HepG2 (cell line): Measurements from ENCODE around the gene AASDHPPT. TPM values are rescaled to one million over a fixed set of nuclear protein-coding genes. Genes with fewer than 3 reads are reported as not detected.

ENCODE experiments used
- ATAC-seq: fragments of 200-7000 bp; cut with Tn5 transposase; 3 replicates; pipeline ENCODE4 v1.9.1; 2020; ENCODE audit warnings: mild to moderate bottlenecking, moderate library complexity
- BruUV-seq: library from RNA; stranded (reverse); fragments of 400-500 nt; replicated peaks from 2 replicates; lab custom pipeline; 2021; lab: Mats Ljungman, UMichigan
- CTCF ChIA-PET: fragments of 300-600 bp; formaldehyde crosslinking; extraction: SDS; loops from one replicate; lab custom pipeline; 2021; ENCODE audit warnings: low total read pairs, inconsistent platforms, low intra/inter-chr PET ratio; lab: Yijun Ruan, JAX
- POLR2A ChIA-PET: fragments of 350-600 bp; sonication (Branson Sonifier 250); formaldehyde crosslinking; loops from one replicate; lab custom pipeline; 2020; ENCODE audit warnings: antibody characterized with exemption, inconsistent platforms; lab: Yijun Ruan, JAX
- DNase-seq: peaks from one replicate; pipeline ENCODE4 v3.0.0-alpha.2; 2015; ENCODE audit warnings: low spot score
- FAIRE-seq: peaks from 3 replicates; lab custom pipeline; 2011; peaks lifted over from hg19 to GRCh38; lab: Jason Lieb, UNC
- H2AFZ ChIP-seq: one replicate; pipeline ENCODE4 v1.6.1; 2011; ENCODE audit warnings: low read length, inconsistent platforms
- H3K27ac ChIP-seq: fragments of 300-600 bp; 3 replicates; pipeline ENCODE4 v1.8.0; 2011; ENCODE audit warnings: mixed run types, mild to moderate bottlenecking, mixed read lengths, low read length, inconsistent platforms; ENCODE audit not compliant: insufficient read depth; ENCODE audit errors: extremely low read length
- H3K27me3 ChIP-seq, 2 experiments: fragments of 200-600 bp in 1 of 2; 2 replicates in 1 of 2; 3 replicates in 1 of 2; pipeline versions ENCODE4 v1.6.0 to v1.8.0; 2011; ENCODE audit warnings: low read length in 2 of 2, mild to moderate bottlenecking in 2 of 2, moderate library complexity in 2 of 2, inconsistent platforms in 1 of 2; ENCODE audit not compliant: insufficient read depth in 2 of 2, control insufficient read depth in 1 of 2
- H3K36me3 ChIP-seq, 2 experiments: fragments of 200-600 bp in 1 of 2; replicated peaks in 1 of 2; 2 replicates in 1 of 2; 3 replicates in 1 of 2; pipeline versions ENCODE4 v1.5.1 to v1.8.0; 2011; ENCODE audit warnings: low read length in 2 of 2, inconsistent platforms in 1 of 2; ENCODE audit not compliant: insufficient read depth in 2 of 2, control insufficient read depth in 1 of 2
- H3K4me1 ChIP-seq: 2 replicates; pipeline ENCODE4 v1.5.1; 2012; ENCODE audit warnings: low read length, inconsistent platforms; ENCODE audit not compliant: insufficient read depth
- H3K4me2 ChIP-seq: 2 replicates; pipeline ENCODE4 v1.6.0; 2011; ENCODE audit warnings: low read depth, low read length, inconsistent platforms
- H3K4me3 ChIP-seq, 3 experiments: fragments of 200-600 bp in 1 of 3; sonication (generic), shearing (Covaris generic) in 1 of 3; replicated peaks in 1 of 3; 2 replicates each; pipeline ENCODE4 v1.5.1; 2011 to 2016; ENCODE audit warnings: low read length in 3 of 3, inconsistent platforms in 2 of 3, low read depth in 2 of 3, mild to moderate bottlenecking in 2 of 3, control low read depth in 1 of 3, mixed read lengths in 1 of 3; ENCODE audit not compliant: insufficient read depth in 1 of 3
- H3K79me2 ChIP-seq: one replicate; pipeline ENCODE4 v1.6.1; 2011; ENCODE audit warnings: low read length, inconsistent platforms; ENCODE audit not compliant: insufficient read depth
- H3K9ac ChIP-seq: 2 replicates; pipeline ENCODE4 v1.6.0; 2011; ENCODE audit warnings: mild to moderate bottlenecking, low read depth, low read length, inconsistent platforms; ENCODE audit not compliant: insufficient read depth
- H3K9me3 ChIP-seq: 2 replicates; pipeline ENCODE4 v1.5.1; 2012; ENCODE audit warnings: mild to moderate bottlenecking, low read length
- H4K20me1 ChIP-seq: 2 replicates; pipeline ENCODE4 v1.6.0; 2011; ENCODE audit warnings: inconsistent platforms, mild to moderate bottlenecking, low read length, moderate library complexity; ENCODE audit not compliant: insufficient read depth
- DMTF1 ChIP-seq: sonication (generic); formaldehyde crosslinking; IDR thresholded peaks from 2 replicates; pipeline ENCODE4 v1.4.0; 2020; ENCODE audit warnings: mild to moderate bottlenecking, missing genetic modification reagents
- GATAD2A ChIP-seq: IDR thresholded peaks from 2 replicates; pipeline ENCODE4 v1.6.1; 2016
- KDM6A ChIP-seq: IDR thresholded peaks from 2 replicates; pipeline ENCODE4 v1.6.1; 2016; ENCODE audit warnings: low read depth
- MAFF ChIP-seq: IDR thresholded peaks from 2 replicates; pipeline ENCODE4 v1.6.1; 2011; ENCODE audit warnings: low read depth, low read length, improper control_type of control experiment
- SMARCC2 ChIP-seq: fragments of 450-650 bp; IDR thresholded peaks from 2 replicates; pipeline ENCODE4 v1.6.1; 2017; ENCODE audit warnings: antibody characterized with exemption, mild to moderate bottlenecking
- SNAI1 ChIP-seq: sonication (generic); formaldehyde crosslinking; IDR thresholded peaks from 2 replicates; pipeline ENCODE4 v1.5.0; 2020; ENCODE audit warnings: mild to moderate bottlenecking, missing genetic modification reagents, borderline replicate concordance
- ZNF562 ChIP-seq: sonication (generic); formaldehyde crosslinking; IDR thresholded peaks from 2 replicates; pipeline ENCODE4 v1.8.0; 2022; ENCODE audit warnings: missing genetic modification reagents, borderline replicate concordance
- ZNF563 ChIP-seq: sonication (generic); formaldehyde crosslinking; IDR thresholded peaks from 2 replicates; pipeline ENCODE4 v1.8.0; 2022; ENCODE audit warnings: mild to moderate bottlenecking, moderate library complexity, missing genetic modification reagents
- ZNF792 ChIP-seq: IDR thresholded peaks from 2 replicates; pipeline ENCODE4 v1.6.1; 2016
- WGBS: methylation state at CpG from one replicate; pipeline ENCODE4 v1.1.6; 2017; ENCODE audit warnings: low lambda C conversion rate; 5-methylcytosine and 5-hydroxymethylcytosine counted together
- in situ Hi-C: cut with HindIII; loops from 2 replicates; pipeline ENCODE4 v1.10.0; 2017; ENCODE audit warnings: low pct_unique_long_range_greater_than_20kb; ENCODE audit not compliant: extremely low pct_ligation_motif_present
- intact Hi-C: fragments of 100-400 bp; cut with micrococcal nuclease; formaldehyde crosslinking; loops from one replicate; pipeline ENCODE4 v1.10.0; 2022; ENCODE audit not compliant: unreplicated experiment
- polyA plus RNA-seq, 8 experiments: library from polyadenylated mRNA; depleted of rRNA in 3 of 8; stranded (reverse) in 7 of 8; unstranded in 1 of 8; fragments of >200 nt; fragmentation: Illumina TruSeq in 4 of 8; extraction: Trizol in 4 of 8; gene quantifications; 2 replicates each; pipeline versions ENCODE4 v1.2.1 to v1.2.3, GENCODE V29; 2011 to 2016; ENCODE audit warnings: low read depth in 4 of 8, missing spikeins in 1 of 8, mixed read lengths in 1 of 8; ENCODE audit not compliant: insufficient read depth in 1 of 8
- total RNA-seq, 5 experiments: library from RNA; depleted of rRNA; stranded (reverse); fragments of >200 nt; fragmentation: Illumina TruSeq; extraction: Trizol; gene quantifications; 2 replicates each; pipeline ENCODE4 v1.2.3, GENCODE V29; 2016; ENCODE audit warnings: low read depth in 1 of 5

Gene AASDHPPT
- total and polyA plus RNA-seq, 2 of the 13 experiments (the other 11 are each of a cell fraction or from before 2014, with no cell fraction given), result 20.2 to 43.7 TPM

GRCh38 chr11:106031202-106031810, 46.2 kb upstream of the AASDHPPT start:
- CTCF ChIA-PET, result no interaction called here
- ATAC-seq (no peak), DNase-seq (no peak), FAIRE-seq (no peak)
- Histone ChIP-seq H4K20me1 (no peaks in the 10 kb centered on the region), H3K9ac (no peak overlapping the region), H3K4me1 (no peaks in the 10 kb centered on the region), H3K79me2 (no peaks in the 10 kb centered on the region), H3K4me3 (no peak overlapping the region), H3K27ac (no peak overlapping the region), H3K36me3 (no peaks in the 10 kb centered on the region), H3K27me3 (no peaks in the 10 kb centered on the region), H2AFZ (no peak overlapping the region), H3K4me2 (no peak overlapping the region), H3K9me3 (no peaks in the 10 kb centered on the region)
- TF ChIP-seq KDM6A (CRISPR knock-in tag) (no peak), GATAD2A (no peak), SMARCC2 (no peak), ZNF792 (CRISPR knock-in tag) (no peak), SNAI1 (CRISPR knock-in tag) (no peak), DMTF1 (CRISPR knock-in tag) (no peak), ZNF563 (no peak), MAFF (no peak), ZNF562 (no peak)
- 50% methylated on average over 2 of the region's 2 CpGs for WGBS
- no TSS peak for BruUV-seq
- in situ Hi-C loops, result no loop called here
- POLR2A ChIA-PET, result no interaction called here
- intact Hi-C loops, result no loop called here
